DOHH2 (cell line): ENCODE measurements around the gene ABCC6.

ENCODE experiments used
- H3F3A ChIP-seq: fragments of 200-600 bp; sonication (generic), shearing (Covaris generic); 2 replicates; pipeline ENCODE4 v1.6.0; 2016; ENCODE audit warnings: antibody characterized with exemption, mild to moderate bottlenecking; ENCODE audit not compliant: control insufficient read depth, insufficient read depth
- H3K27ac ChIP-seq: fragments of 200-600 bp; sonication (generic); 2 replicates; pipeline ENCODE4 v1.5.1; 2014; ENCODE audit warnings: low read depth, mild to moderate bottlenecking, low read length, moderate library complexity
- H3K27me3 ChIP-seq: fragments of 200-600 bp; sonication (generic); 2 replicates; pipeline ENCODE4 v1.6.1; 2014; ENCODE audit warnings: mild to moderate bottlenecking, low read length, mixed read lengths; ENCODE audit not compliant: control insufficient read depth
- H3K36me3 ChIP-seq: fragments of 200-600 bp; sonication (generic); 2 replicates; pipeline ENCODE4 v1.6.1; 2014; ENCODE audit warnings: mild to moderate bottlenecking, low read length, moderate library complexity, mixed read lengths; ENCODE audit not compliant: control insufficient read depth
- H3K4me1 ChIP-seq: fragments of 200-600 bp; sonication (generic); 2 replicates; pipeline ENCODE4 v1.6.1; 2014; ENCODE audit warnings: mild to moderate bottlenecking, low read length, mixed read lengths; ENCODE audit not compliant: control insufficient read depth
- H3K4me2 ChIP-seq: fragments of 200-600 bp; sonication (generic); 2 replicates; pipeline ENCODE4 v1.6.0; 2014; ENCODE audit warnings: mild to moderate bottlenecking, low read length, moderate library complexity
- H3K4me3 ChIP-seq: fragments of 200-600 bp; sonication (generic); 2 replicates; pipeline ENCODE4 v1.5.1; 2014; ENCODE audit warnings: mild to moderate bottlenecking, low read length, mixed read lengths
- H3K79me2 ChIP-seq: fragments of 200-600 bp; sonication (generic); 2 replicates; pipeline ENCODE4 v1.6.1; 2014; ENCODE audit warnings: mild to moderate bottlenecking, low read length, mixed read lengths; ENCODE audit not compliant: control insufficient read depth
- H3K9me2 ChIP-seq: fragments of 200-600 bp; sonication (generic); replicated peaks from 2 replicates; pipeline ENCODE4 v1.6.1; 2014; ENCODE audit warnings: mild to moderate bottlenecking, low read length, mixed read lengths; ENCODE audit not compliant: control insufficient read depth
- H3K9me3 ChIP-seq: fragments of 200-600 bp; sonication (generic); 2 replicates; pipeline ENCODE4 v1.6.1; 2014; ENCODE audit warnings: antibody characterized with exemption, low read length, mixed read lengths; ENCODE audit not compliant: control insufficient read depth, insufficient read depth
- H4K20me1 ChIP-seq: fragments of 200-600 bp; sonication (generic); 2 replicates; pipeline ENCODE4 v1.6.0; 2014; ENCODE audit warnings: low read depth, mild to moderate bottlenecking, antibody characterized with exemption, low read length, moderate library complexity; ENCODE audit not compliant: control insufficient read depth, insufficient read depth
- CTCF ChIP-seq: fragments of 200-600 bp; sonication (generic); IDR thresholded peaks from one replicate; pipeline ENCODE4 v1.5.1; 2014; ENCODE audit warnings: antibody characterized with exemption, mild to moderate bottlenecking, low read depth, low read length; ENCODE audit not compliant: poor library complexity, severe bottlenecking
- EZH2phosphoT487 ChIP-seq: fragments of 200-600 bp; sonication (generic); IDR thresholded peaks from 2 replicates; pipeline ENCODE4 v1.6.1; 2017; ENCODE audit warnings: borderline replicate concordance, mild to moderate bottlenecking, antibody characterized with exemption, low read length, moderate library complexity, mixed read lengths

Gene ABCC6

GRCh38 chr16:16176328-16176727 lies 47.0 kb downstream of the ABCC6 start:
- no peak overlapping the region for H3K27ac ChIP-seq
- no peaks in the 10 kb centered on the region for H3K4me1 ChIP-seq
- no peaks in the 10 kb centered on the region for H3K79me2 ChIP-seq
- no peaks in the 10 kb centered on the region for H3K27me3 ChIP-seq
- H3F3A ChIP-seq: no peaks in the 10 kb centered on the region
- H3K9me3 ChIP-seq: peaks cover 8% of the 10 kb centered on the region
- H4K20me1 ChIP-seq: no peaks in the 10 kb centered on the region
- H3K9me2 ChIP-seq: no peaks in the 10 kb centered on the region
- H3K4me2 ChIP-seq: no peak overlapping the region
- H3K4me3 ChIP-seq: no peak overlapping the region
- TF ChIP-seq CTCF (no peak), EZH2phosphoT487 (no peak)
- no peaks in the 10 kb centered on the region for H3K36me3 ChIP-seq

GRCh38 chr16:16175296-16175695 lies 48.0 kb downstream of the ABCC6 start:
- Histone ChIP-seq H3K9me2 (no peaks in the 10 kb centered on the region), H3K27me3 (no peaks in the 10 kb centered on the region), H4K20me1 (no peaks in the 10 kb centered on the region), H3K79me2 (no peaks in the 10 kb centered on the region), H3K27ac (no peak overlapping the region), H3F3A (no peaks in the 10 kb centered on the region), H3K4me3 (no peak overlapping the region), H3K4me1 (no peaks in the 10 kb centered on the region), H3K9me3 (peaks cover 8% of the 10 kb centered on the region), H3K36me3 (no peaks in the 10 kb centered on the region), H3K4me2 (no peak overlapping the region)
- TF ChIP-seq EZH2phosphoT487 (no peak), CTCF (no peak)

- Histone ChIP-seq H3K79me2 (no peaks in the 10 kb centered on the region), H3K27me3 (no peaks in the 10 kb centered on the region), H3K4me3 (no peak overlapping the region), H3K9me2 (no peaks in the 10 kb centered on the region), H3K36me3 (no peaks in the 10 kb centered on the region), H3K4me1 (no peaks in the 10 kb centered on the region), H3K9me3 (peaks cover 8% of the 10 kb centered on the region), H4K20me1 (no peaks in the 10 kb centered on the region), H3K27ac (no peak overlapping the region), H3F3A (no peaks in the 10 kb centered on the region), H3K4me2 (no peak overlapping the region)
- TF ChIP-seq CTCF (no peak), EZH2phosphoT487 (no peak)
Observed at GRCh38 chr16:16172991-16173390, 50.3 kb downstream of the ABCC6 start.

GRCh38 chr16:16171332-16171919 lies 51.9 kb downstream of the ABCC6 start:
- H3K4me3 ChIP-seq: no peak overlapping the region
- no peaks in the 10 kb centered on the region for H3K4me1 ChIP-seq
- H3K79me2 ChIP-seq: no peaks in the 10 kb centered on the region
- H3K9me2 ChIP-seq: no peaks in the 10 kb centered on the region
- H3F3A ChIP-seq: no peaks in the 10 kb centered on the region
- H4K20me1 ChIP-seq: no peaks in the 10 kb centered on the region
- no peaks in the 10 kb centered on the region for H3K36me3 ChIP-seq
- no peak overlapping the region for H3K4me2 ChIP-seq
- H3K27ac ChIP-seq: no peak overlapping the region
- H3K27me3 ChIP-seq: no peaks in the 10 kb centered on the region
- TF ChIP-seq CTCF (no peak), EZH2phosphoT487 (no peak)
- H3K9me3 ChIP-seq: peaks cover 5% of the 10 kb centered on the region
